Tibial nerve (tissue), 4 donors: ENCODE data around the gene HNRNPU. TPM values are rescaled to one million over a fixed set of nuclear protein-coding genes. Genes with fewer than 3 reads are reported as not detected.

Source experiments
- DNase-seq, 2 donors: peaks; one replicate each; pipeline ENCODE4 v3.0.0-alpha.2; 2019; ENCODE audit warnings: low spot score in 2 of 2
- H3K27ac ChIP-seq, 4 donors: fragments of 200-600 bp; sonication (generic) in 3 of 4; one replicate each; pipeline ENCODE4 v1.5.1; 2017 to 2019; ENCODE audit warnings: mild to moderate bottlenecking in 1 of 4
- H3K27me3 ChIP-seq, 2 donors: fragments of 200-600 bp; sonication (generic) in 1 of 2; one replicate each; pipeline versions ENCODE4 v1.5.1 to v1.6.0; 2017 to 2019
- H3K36me3 ChIP-seq, 3 donors: fragments of 200-600 bp; sonication (generic); one replicate each; pipeline ENCODE4 v1.5.1; 2018 to 2019
- H3K4me1 ChIP-seq, 4 donors: fragments of 200-600 bp; sonication (generic) in 3 of 4; one replicate each; pipeline ENCODE4 v1.5.1; 2017 to 2019
- H3K4me3 ChIP-seq, 4 donors: fragments of 200-600 bp; sonication (generic) in 3 of 4; one replicate each; pipeline ENCODE4 v1.5.1; 2017 to 2019; ENCODE audit warnings: mild to moderate bottlenecking in 1 of 4, moderate library complexity in 1 of 4
- H3K9me3 ChIP-seq, 4 donors: fragments of 200-600 bp; sonication (generic) in 3 of 4; one replicate each; pipeline ENCODE4 v1.5.1; 2017 to 2019
- EP300 ChIP-seq, 2 donors: sonication (generic); formaldehyde crosslinking; IDR thresholded peaks; one replicate each; pipeline ENCODE4 v1.6.1; 2017; ENCODE audit warnings: antibody characterized with exemption in 2 of 2, mild to moderate bottlenecking in 1 of 2
- POLR2A ChIP-seq, 2 donors: fragments of 450-650 bp; IDR thresholded peaks; one replicate each; pipeline ENCODE4 v1.6.1; 2017; ENCODE audit warnings: antibody characterized with exemption in 2 of 2, mild to moderate bottlenecking in 2 of 2, moderate library complexity in 2 of 2
- WGBS, 2 donors: methylation state at CpG; one replicate each; pipeline ENCODE4 v1.1.5; 2018; 5-methylcytosine and 5-hydroxymethylcytosine counted together
- total RNA-seq, 4 donors: library from RNA; depleted of rRNA; stranded (reverse); fragments of >200 nt; gene quantifications; one replicate each; pipeline ENCODE4 v1.1.0, GENCODE V29; 2016
- TF ChIP-seq, protein P1 (sequence below), 5 experiments: fragments of 200-600 bp in 3 of 5; fragments of 450-650 bp in 2 of 5; sonication (generic) in 3 of 5; IDR thresholded peaks; one replicate each; pipeline ENCODE4 v1.5.1; 2016 to 2019; ENCODE audit warnings: antibody characterized with exemption in 5 of 5, mild to moderate bottlenecking in 3 of 5, moderate library complexity in 2 of 5

Gene HNRNPU
- total RNA-seq, 4 donors from 2014 or later, result 344 to 503 (median 410) TPM

DNA sequence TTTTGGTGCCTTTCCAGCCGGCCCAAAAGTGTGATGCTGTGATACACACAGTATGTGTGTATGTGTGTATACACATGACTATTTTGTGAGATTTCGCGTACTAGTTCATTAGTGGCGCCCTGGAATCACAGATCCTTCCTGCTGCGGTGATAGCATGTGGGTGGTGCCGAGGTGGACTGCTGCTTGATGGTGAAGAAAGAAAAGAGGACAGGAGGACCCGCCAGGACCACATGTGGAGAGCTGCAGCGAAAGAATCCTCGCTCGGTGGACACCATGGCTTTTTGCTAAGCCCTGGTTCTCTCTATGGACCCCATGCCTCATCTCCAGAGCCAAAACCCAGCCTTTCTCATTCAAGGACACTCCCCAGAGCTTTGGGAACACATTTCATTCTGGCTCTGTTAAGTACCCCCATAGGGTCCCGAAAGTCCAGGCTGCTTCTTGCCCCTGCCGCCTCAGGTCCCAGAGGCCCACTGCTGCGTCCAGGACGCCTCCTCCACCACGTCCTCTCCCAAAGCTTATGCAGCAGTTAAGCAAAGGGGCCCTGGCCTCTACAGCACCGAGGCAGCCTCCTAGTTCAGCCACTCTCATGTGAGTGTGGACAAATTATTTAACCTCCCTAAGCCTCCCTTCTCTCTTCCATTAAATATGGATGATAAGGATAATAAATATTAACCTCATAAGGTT, 61.6 kb downstream of the HNRNPU start:
- Histone ChIP-seq H3K36me3 (no peaks in the 10 kb centered on the region), H3K27ac (no peak overlapping the region), H3K27me3 (no peaks in the 10 kb centered on the region), H3K4me3 (no peak overlapping the region), H3K9me3 (no peaks in the 10 kb centered on the region), H3K4me1 (no peaks in the 10 kb centered on the region)
- TF ChIP-seq POLR2A (IDR thresholded peaks at IDR 0.05), result no peak
- TF ChIP-seq, protein P1, sequence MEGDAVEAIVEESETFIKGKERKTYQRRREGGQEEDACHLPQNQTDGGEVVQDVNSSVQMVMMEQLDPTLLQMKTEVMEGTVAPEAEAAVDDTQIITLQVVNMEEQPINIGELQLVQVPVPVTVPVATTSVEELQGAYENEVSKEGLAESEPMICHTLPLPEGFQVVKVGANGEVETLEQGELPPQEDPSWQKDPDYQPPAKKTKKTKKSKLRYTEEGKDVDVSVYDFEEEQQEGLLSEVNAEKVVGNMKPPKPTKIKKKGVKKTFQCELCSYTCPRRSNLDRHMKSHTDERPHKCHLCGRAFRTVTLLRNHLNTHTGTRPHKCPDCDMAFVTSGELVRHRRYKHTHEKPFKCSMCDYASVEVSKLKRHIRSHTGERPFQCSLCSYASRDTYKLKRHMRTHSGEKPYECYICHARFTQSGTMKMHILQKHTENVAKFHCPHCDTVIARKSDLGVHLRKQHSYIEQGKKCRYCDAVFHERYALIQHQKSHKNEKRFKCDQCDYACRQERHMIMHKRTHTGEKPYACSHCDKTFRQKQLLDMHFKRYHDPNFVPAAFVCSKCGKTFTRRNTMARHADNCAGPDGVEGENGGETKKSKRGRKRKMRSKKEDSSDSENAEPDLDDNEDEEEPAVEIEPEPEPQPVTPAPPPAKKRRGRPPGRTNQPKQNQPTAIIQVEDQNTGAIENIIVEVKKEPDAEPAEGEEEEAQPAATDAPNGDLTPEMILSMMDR (IDR thresholded peaks at IDR 0.05), result no peak
- no peak for TF ChIP-seq EP300 (IDR thresholded peaks at IDR 0.05)
- 79 to 87% methylated on average over 16 of the region's 16 CpGs for WGBS, 2 donors
- no peak for DNase-seq

DNA sequence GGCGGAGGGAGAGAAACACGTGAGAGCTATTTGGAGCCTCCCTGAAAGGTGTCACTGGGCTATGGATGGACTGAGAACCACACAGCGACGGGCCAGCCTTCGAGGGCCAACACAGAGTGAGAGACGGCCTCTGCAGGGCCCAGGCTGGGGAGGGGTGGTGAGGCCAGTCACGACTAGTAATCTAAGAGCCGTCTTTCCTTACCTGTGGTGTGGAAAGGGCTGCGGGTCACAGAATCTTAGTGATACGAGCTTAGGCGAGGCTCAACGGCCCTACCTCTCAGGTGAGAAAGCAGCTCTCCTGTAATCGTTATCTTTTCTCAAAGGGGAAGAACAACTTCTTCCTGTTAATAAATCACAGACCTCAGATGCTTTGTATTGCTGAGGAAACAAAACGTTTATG, 62.3 kb downstream of the HNRNPU start:
- 65 to 68% methylated on average over 14 of the region's 14 CpGs for WGBS, 2 donors
- no peaks in the 10 kb centered on the region for H3K9me3 ChIP-seq
- H3K36me3 ChIP-seq, result no peaks in the 10 kb centered on the region
- H3K27me3 ChIP-seq, result no peaks in the 10 kb centered on the region
- TF ChIP-seq, protein P1 (IDR thresholded peaks at IDR 0.05), result no peak
- TF ChIP-seq EP300 (IDR thresholded peaks at IDR 0.05) (no peak), POLR2A (IDR thresholded peaks at IDR 0.05) (no peak)
- no peaks in the 10 kb centered on the region for H3K4me1 ChIP-seq
- no peak for DNase-seq
- no peak overlapping the region for H3K27ac ChIP-seq
- no peak overlapping the region for H3K4me3 ChIP-seq

DNA sequence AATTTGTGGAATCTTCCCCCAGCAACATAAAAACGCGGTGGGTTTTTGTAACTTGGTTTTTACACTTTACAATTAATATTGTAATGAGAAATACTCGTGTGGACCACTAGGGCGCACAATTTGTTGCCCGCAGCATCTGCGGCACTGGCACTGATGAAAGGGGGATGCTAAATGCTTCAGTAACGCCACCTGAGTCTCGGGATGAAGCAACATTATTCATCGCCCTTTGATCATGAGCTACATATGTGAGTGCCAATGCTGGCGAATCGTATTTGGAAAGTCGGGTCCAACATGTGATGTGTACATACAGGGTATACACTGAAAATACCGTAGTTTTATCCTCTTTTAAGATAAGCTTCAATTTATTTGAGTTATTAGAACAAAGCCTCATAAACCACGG, 63.1 kb downstream of the HNRNPU start:
- 54 to 58% methylated on average over 14 of the region's 14 CpGs for WGBS, 2 donors
- no peaks in the 10 kb centered on the region for H3K9me3 ChIP-seq
- H3K4me3 ChIP-seq, result no peak overlapping the region
- no peaks in the 10 kb centered on the region for H3K27me3 ChIP-seq
- no peaks in the 10 kb centered on the region for H3K4me1 ChIP-seq
- no peak overlapping the region for H3K27ac ChIP-seq
- TF ChIP-seq EP300 (IDR thresholded peaks at IDR 0.05), result no peak
- TF ChIP-seq, protein P1 (IDR thresholded peaks at IDR 0.05), result peak; percentile 26 to 48 (median 32)
- no peak for DNase-seq
- H3K36me3 ChIP-seq, result no peaks in the 10 kb centered on the region

DNA sequence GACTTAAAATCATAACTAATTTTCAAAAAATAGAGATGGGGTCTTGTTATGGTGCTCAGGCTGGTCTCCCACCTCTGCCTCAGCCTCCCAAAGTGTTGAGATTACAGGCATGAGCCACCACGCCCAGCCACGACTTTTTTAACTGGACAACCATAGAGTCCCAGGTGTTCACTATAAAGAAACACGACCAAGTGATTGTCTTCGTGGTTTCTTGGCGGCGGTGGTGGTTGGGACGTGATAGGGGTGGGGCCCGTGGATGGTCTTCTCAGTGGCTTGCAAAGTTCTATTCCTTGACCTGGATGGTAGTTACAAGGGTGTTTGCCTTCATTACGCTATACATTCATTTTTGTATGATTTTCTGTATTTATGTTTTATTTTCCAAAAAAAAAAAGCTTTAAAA, 63.5 kb downstream of the HNRNPU start:
- H3K4me1 ChIP-seq, result no peaks in the 10 kb centered on the region
- DNase-seq, result no peak
- H3K27me3 ChIP-seq, result no peaks in the 10 kb centered on the region
- H3K36me3 ChIP-seq, result no peaks in the 10 kb centered on the region
- H3K27ac ChIP-seq, result no peak overlapping the region
- TF ChIP-seq, protein P1 (IDR thresholded peaks at IDR 0.05), result no peak
- TF ChIP-seq POLR2A (IDR thresholded peaks at IDR 0.05), result no peak
- no peak for TF ChIP-seq EP300 (IDR thresholded peaks at IDR 0.05)
- H3K9me3 ChIP-seq, result no peaks in the 10 kb centered on the region
- WGBS, 2 donors, result 86 to 89% methylated on average over 9 of the region's 9 CpGs
- H3K4me3 ChIP-seq, result no peak overlapping the region

Other genes starting within 250 kb of the HNRNPU start
- gene DESI2, start 211.4 kb downstream of the HNRNPU start, total RNA-seq, result 10 to 100 TPM; 18.8 to 25.5 (median 23.1) TPM
- gene COX20, start 28.9 kb downstream of the HNRNPU start, total RNA-seq, result 10 to 100 TPM; 20.2 to 44.4 (median 39.5) TPM